ENCODE measurements around the gene RASSF8. TPM values are rescaled to one million over a fixed set of nuclear protein-coding genes. Genes with fewer than 3 reads are reported as not detected.

RASSF8 gene
- polyA plus RNA-seq, 1 experiment: 25.5 TPM

GRCh38 chr12:26058818-26059217 is 100.3 kb downstream of the RASSF8 start:
- ChIA-PET CTCF (no interaction called here), POLR2A (no interaction called here)
- no peak for DNase-seq (ENCODE audit: low read depth, low spot score)
- H3K27ac ChIP-seq (ENCODE audit: low read depth, low read length): no peak overlapping the region
- H3K9me3 ChIP-seq (ENCODE audit: control insufficient read depth, insufficient read depth, low read length): no peaks in the 10 kb centered on the region
- no peak for TF ChIP-seq CTCF (IDR thresholded peaks at IDR 0.05; ENCODE audit: low read depth, low read length)
- H3K4me3 ChIP-seq (ENCODE audit: low read depth, low read length): no peak overlapping the region
- no peaks in the 10 kb centered on the region for H3K27me3 ChIP-seq (ENCODE audit: control insufficient read depth, insufficient read depth, low read length)

GRCh38 chr12:26062006-26062405 is 103.5 kb downstream of the RASSF8 start:
- no peak for DNase-seq (ENCODE audit: low read depth, low spot score)
- TF ChIP-seq CTCF (IDR thresholded peaks at IDR 0.05; ENCODE audit: low read depth, low read length): no peak
- CTCF ChIA-PET: no interaction called here
- H3K27ac ChIP-seq (ENCODE audit: low read depth, low read length): no peak overlapping the region
- POLR2A ChIA-PET: no interaction called here
- no peak overlapping the region for H3K4me3 ChIP-seq (ENCODE audit: low read depth, low read length)
- no peaks in the 10 kb centered on the region for H3K9me3 ChIP-seq (ENCODE audit: control insufficient read depth, insufficient read depth, low read length)
- no peaks in the 10 kb centered on the region for H3K27me3 ChIP-seq (ENCODE audit: control insufficient read depth, insufficient read depth, low read length)

- H3K27ac ChIP-seq (ENCODE audit: low read depth, low read length): no peak overlapping the region
- H3K27me3 ChIP-seq (ENCODE audit: control insufficient read depth, insufficient read depth, low read length): no peaks in the 10 kb centered on the region
- peak; percentile 7 for DNase-seq (ENCODE audit: low read depth, low spot score)
- H3K9me3 ChIP-seq (ENCODE audit: control insufficient read depth, insufficient read depth, low read length): no peaks in the 10 kb centered on the region
- H3K4me3 ChIP-seq (ENCODE audit: low read depth, low read length): no peak overlapping the region
- ChIA-PET POLR2A (no interaction called here), CTCF (interaction anchor here (0.7 kb wide), 1 partner anchor 25 kb away, joined by 3 read pairs; no protein-coding TSS in a partner anchor)
- TF ChIP-seq CTCF (IDR thresholded peaks at IDR 0.05; ENCODE audit: low read depth, low read length): no peak
These were observed 104.1 kb downstream of the RASSF8 start for GRCh38 chr12:26062566-26062965.

GRCh38 chr12:26065451-26065850 is 107.0 kb downstream of the RASSF8 start:
- CTCF ChIA-PET: interaction anchor here (1.3 kb wide), 1 partner anchor 32 kb away, joined by 3 read pairs; no protein-coding TSS in a partner anchor
- POLR2A ChIA-PET: no interaction called here
- H3K27me3 ChIP-seq (ENCODE audit: control insufficient read depth, insufficient read depth, low read length): no peaks in the 10 kb centered on the region
- DNase-seq (ENCODE audit: low read depth, low spot score): no peak
- no peak for TF ChIP-seq CTCF (IDR thresholded peaks at IDR 0.05; ENCODE audit: low read depth, low read length)
- no peaks in the 10 kb centered on the region for H3K9me3 ChIP-seq (ENCODE audit: control insufficient read depth, insufficient read depth, low read length)
- H3K27ac ChIP-seq (ENCODE audit: low read depth, low read length): no peak overlapping the region
- H3K4me3 ChIP-seq (ENCODE audit: low read depth, low read length): no peak overlapping the region

GRCh38 chr12:26068503-26068902 is 110.0 kb downstream of the RASSF8 start:
- no peak overlapping the region for H3K4me3 ChIP-seq (ENCODE audit: low read depth, low read length)
- DNase-seq (ENCODE audit: low read depth, low spot score): no peak
- ChIA-PET CTCF (interaction anchor here (0.6 to 1.0 kb wide), 2 partner anchors 632 to 681 kb away, joined by 3 read pairs; no protein-coding TSS in a partner anchor), POLR2A (no interaction called here)
- H3K27me3 ChIP-seq (ENCODE audit: control insufficient read depth, insufficient read depth, low read length): no peaks in the 10 kb centered on the region
- H3K27ac ChIP-seq (ENCODE audit: low read depth, low read length): no peak overlapping the region
- H3K9me3 ChIP-seq (ENCODE audit: control insufficient read depth, insufficient read depth, low read length): no peaks in the 10 kb centered on the region
- no peak for TF ChIP-seq CTCF (IDR thresholded peaks at IDR 0.05; ENCODE audit: low read depth, low read length)

All from AG04450 (cell line).